ENCODE data around the gene JADE1.

- TF ChIP-seq SIN3A (IDR thresholded peaks at IDR 0.05; ENCODE audit: borderline replicate concordance, insufficient read depth, low read length) (no peak), POLR2AphosphoS5 (IDR thresholded peaks at IDR 0.05; ENCODE audit: low read depth, low read length) (no peak), TAF1 (IDR thresholded peaks at IDR 0.05; ENCODE audit: borderline replicate concordance, insufficient read depth, low read length) (no peak), REST (IDR thresholded peaks at IDR 0.05; ENCODE audit: insufficient read depth in 1 of 2, low read depth in 2 of 2, low read length in 2 of 2) (no peak), FOXP2 (optimal IDR thresholded peaks at IDR 0.05; ENCODE audit: borderline replicate concordance, extremely low read depth, extremely low read length, insufficient read depth) (no peak)
Observed at GRCh38 chr4:128766781-128767180, 42.7 kb upstream of the JADE1 start.
